Esophagus muscularis mucosa (tissue), 4 donors: ENCODE data around the gene SPDEF. TPM values are rescaled to one million over a fixed set of nuclear protein-coding genes. Genes with fewer than 3 reads are reported as not detected.

Source experiments
- DNase-seq: peaks from one replicate; pipeline ENCODE4 v3.0.0-alpha.2; 2017; ENCODE audit errors: extremely low spot score
- H3K27ac ChIP-seq, 4 donors: fragments of 200-600 bp; sonication (generic); replicated peaks in 1 of 4; 1 replicate in 3 of 4; 2 replicates in 1 of 4; pipeline ENCODE4 v1.5.1; 2016 to 2019; ENCODE audit warnings: mild to moderate bottlenecking in 1 of 4
- H3K27me3 ChIP-seq, 4 donors: fragments of 200-600 bp; sonication (generic); one replicate each; pipeline versions ENCODE4 v1.5.1 to v1.6.0; 2016 to 2019
- H3K36me3 ChIP-seq, 4 donors: fragments of 200-600 bp; sonication (generic); one replicate each; pipeline ENCODE4 v1.5.1; 2016 to 2019
- H3K4me1 ChIP-seq, 4 donors: fragments of 200-600 bp; sonication (generic); one replicate each; pipeline ENCODE4 v1.5.1; 2016 to 2019
- H3K4me3 ChIP-seq, 4 donors: fragments of 200-600 bp; sonication (generic); 1 replicate in 2 of 4; 2 replicates in 2 of 4; pipeline ENCODE4 v1.5.1; 2016 to 2019; ENCODE audit warnings: mild to moderate bottlenecking in 4 of 4, moderate library complexity in 1 of 4
- H3K9me3 ChIP-seq, 4 donors: fragments of 200-600 bp; sonication (generic); 1 replicate in 3 of 4; 2 replicates in 1 of 4; pipeline ENCODE4 v1.5.1; 2016 to 2019
- CTCF ChIP-seq, 3 experiments: fragments of 200-600 bp in 2 of 3; fragments of 450-650 bp in 1 of 3; sonication (generic) in 2 of 3; IDR thresholded peaks; one replicate each; pipeline ENCODE4 v1.5.1; 2017 to 2019; ENCODE audit warnings: antibody characterized with exemption in 3 of 3, mild to moderate bottlenecking in 2 of 3, moderate library complexity in 1 of 3
- EP300 ChIP-seq: sonication (generic); formaldehyde crosslinking; IDR thresholded peaks from one replicate; pipeline ENCODE4 v1.6.1; 2017; ENCODE audit warnings: antibody characterized with exemption
- POLR2A ChIP-seq: fragments of 450-650 bp; IDR thresholded peaks from one replicate; pipeline ENCODE4 v1.6.1; 2017; ENCODE audit warnings: antibody characterized with exemption, moderate library complexity, mild to moderate bottlenecking, low read depth
- POLR2AphosphoS5 ChIP-seq, 2 donors: sonication (generic); formaldehyde crosslinking; IDR thresholded peaks; one replicate each; pipeline ENCODE4 v1.6.1; 2017; ENCODE audit warnings: antibody characterized with exemption in 2 of 2
- WGBS: methylation state at CpG from one replicate; pipeline ENCODE4 v1.1.5; 2018; 5-methylcytosine and 5-hydroxymethylcytosine counted together
- intact Hi-C: fragments of 100-400 bp; cut with DNase I; formaldehyde crosslinking; loops from one replicate; pipeline ENCODE4 v1.15.1; 2023
- total RNA-seq, 4 donors: library from RNA; depleted of rRNA; stranded (reverse); fragments of >200 nt; gene quantifications; one replicate each; pipeline versions ENCODE4 v1.1.0 to v1.2.1, GENCODE V29; 2016

SPDEF gene
- total RNA-seq, 4 donors from 2014 or later, result not detected

- Histone ChIP-seq H3K4me3 (no peak overlapping the region), H3K27ac (no peak overlapping the region), H3K9me3 (no peaks in the 10 kb centered on the region), H3K4me1 (no peaks in the 10 kb centered on the region), H3K27me3 (peaks cover 0 to 59% (median 5%) of the 10 kb centered on the region in 4 donors), H3K36me3 (no peaks in the 10 kb centered on the region)
- DNase-seq, result no peak
- no peak for TF ChIP-seq EP300
- no peak for TF ChIP-seq CTCF (IDR thresholded peaks at IDR 0.05)
- TF ChIP-seq POLR2AphosphoS5 (IDR thresholded peaks at IDR 0.05), result no peak
- no peak for TF ChIP-seq POLR2A
- intact Hi-C loops, result no loop called here
- WGBS, result 72% methylated on average over 12 of the region's 16 CpGs
Measured at GRCh38 chr6:34572021-34572420, 15.9 kb upstream of the SPDEF start.

- H3K4me1 ChIP-seq, result no peaks in the 10 kb centered on the region
- H3K36me3 ChIP-seq, result no peaks in the 10 kb centered on the region
- WGBS, result 82% methylated on average over 8 of the region's 9 CpGs
- intact Hi-C loops, result no loop called here
- TF ChIP-seq POLR2AphosphoS5 (IDR thresholded peaks at IDR 0.05), result no peak
- H3K9me3 ChIP-seq, result no peaks in the 10 kb centered on the region
- DNase-seq, result no peak
- H3K27me3 ChIP-seq, result peaks cover 0 to 65% (median 5%) of the 10 kb centered on the region in 4 donors
- no peak overlapping the region for H3K27ac ChIP-seq
- no peak overlapping the region for H3K4me3 ChIP-seq
Measured at GRCh38 chr6:34571388-34571787, 15.3 kb upstream of the SPDEF start.

- no peaks in the 10 kb centered on the region for H3K4me1 ChIP-seq
- no peak for TF ChIP-seq EP300
- no peak for TF ChIP-seq POLR2A
- no peak for TF ChIP-seq CTCF (IDR thresholded peaks at IDR 0.05)
- TF ChIP-seq POLR2AphosphoS5 (IDR thresholded peaks at IDR 0.05), result no peak
- DNase-seq, result no peak
- peaks cover 0 to 72% (median 5%) of the 10 kb centered on the region in 4 donors for H3K27me3 ChIP-seq
- no peak overlapping the region for H3K4me3 ChIP-seq
- no peaks in the 10 kb centered on the region for H3K9me3 ChIP-seq
- 76% methylated on average over 21 of the region's 21 CpGs for WGBS
- intact Hi-C loops, result no loop called here
- no peak overlapping the region for H3K27ac ChIP-seq
- no peaks in the 10 kb centered on the region for H3K36me3 ChIP-seq
Measured at GRCh38 chr6:34570066-34570833, 14.1 kb upstream of the SPDEF start.

GRCh38 chr6:34569361-34569973, 13.3 kb upstream of the SPDEF start:
- TF ChIP-seq POLR2A (no peak), CTCF (IDR thresholded peaks at IDR 0.05) (no peak), POLR2AphosphoS5 (IDR thresholded peaks at IDR 0.05) (no peak), EP300 (no peak)
- Histone ChIP-seq H3K4me3 (no peak overlapping the region), H3K27me3 (peaks cover 0 to 72% (median 5%) of the 10 kb centered on the region in 4 donors), H3K4me1 (no peaks in the 10 kb centered on the region), H3K36me3 (no peaks in the 10 kb centered on the region), H3K27ac (no peak overlapping the region), H3K9me3 (no peaks in the 10 kb centered on the region)
- intact Hi-C loops, result no loop called here
- WGBS, result 81% methylated on average over 4 of the region's 5 CpGs
- no peak for DNase-seq

GRCh38 chr6:34568341-34569201, 12.4 kb upstream of the SPDEF start:
- Histone ChIP-seq H3K27me3 (peaks cover 0 to 74% (median 5%) of the 10 kb centered on the region in 4 donors), H3K4me1 (no peaks in the 10 kb centered on the region), H3K27ac (no peak overlapping the region), H3K9me3 (no peaks in the 10 kb centered on the region), H3K4me3 (no peak overlapping the region), H3K36me3 (no peaks in the 10 kb centered on the region)
- no peak for DNase-seq
- intact Hi-C loops, result no loop called here
- 45% methylated on average over 12 of the region's 12 CpGs for WGBS
- TF ChIP-seq EP300 (no peak), POLR2AphosphoS5 (IDR thresholded peaks at IDR 0.05) (no peak)
